ENCODE data around the gene NOM1. TPM values are rescaled to one million over a fixed set of nuclear protein-coding genes. Genes with fewer than 3 reads are reported as not detected.
A peak's percentile ranks its signal among the peaks of the same experiment; 100 is the strongest.

The NOM1 gene
- total RNA-seq, 1 donor, result 11.6 TPM

GRCh38 chr7:156985101-156985992 lies 35.8 kb downstream of the NOM1 start:
- Histone ChIP-seq H2AFZ (ENCODE audit: low read length) (no peak overlapping the region), H3K27me3 (ENCODE audit: insufficient read depth, low read length) (no peaks in the 10 kb centered on the region), H3K4me3 (ENCODE audit: insufficient read depth, low read length) (no peak overlapping the region), H4K20me1 (ENCODE audit: insufficient read depth, low read length) (no peaks in the 10 kb centered on the region), H3K4me1 (ENCODE audit: insufficient read depth, low read length) (no peaks in the 10 kb centered on the region), H3K79me2 (ENCODE audit: insufficient read depth, low read length) (no peaks in the 10 kb centered on the region), H3K36me3 (ENCODE audit: insufficient read depth, low read length) (no peaks in the 10 kb centered on the region), H3K9me3 (ENCODE audit: low read depth, low read length) (no peaks in the 10 kb centered on the region), H3K4me2 (ENCODE audit: insufficient read depth, low read length) (no peak overlapping the region), H3K27ac (ENCODE audit: low read depth, low read length) (no peak overlapping the region)
- no peak for TF ChIP-seq CTCF (IDR thresholded peaks at IDR 0.05; ENCODE audit: extremely low read depth, low read depth, low read length)
- DNase-seq (ENCODE audit: insufficient read length, low spot score, missing footprints), result no peak

- Histone ChIP-seq H3K4me3 (ENCODE audit: insufficient read depth, low read length) (no peak overlapping the region), H3K4me1 (ENCODE audit: insufficient read depth, low read length) (no peaks in the 10 kb centered on the region), H3K36me3 (ENCODE audit: insufficient read depth, low read length) (no peaks in the 10 kb centered on the region), H3K9me3 (ENCODE audit: low read depth, low read length) (no peaks in the 10 kb centered on the region), H3K79me2 (ENCODE audit: insufficient read depth, low read length) (no peaks in the 10 kb centered on the region), H4K20me1 (ENCODE audit: insufficient read depth, low read length) (no peaks in the 10 kb centered on the region), H3K27ac (ENCODE audit: low read depth, low read length) (no peak overlapping the region), H3K27me3 (ENCODE audit: insufficient read depth, low read length) (no peaks in the 10 kb centered on the region), H3K4me2 (ENCODE audit: insufficient read depth, low read length) (no peak overlapping the region), H2AFZ (ENCODE audit: low read length) (no peak overlapping the region)
- DNase-seq (ENCODE audit: insufficient read length, low spot score, missing footprints), result no peak
- no peak for TF ChIP-seq CTCF (IDR thresholded peaks at IDR 0.05; ENCODE audit: extremely low read depth, low read depth, low read length)
Observed at GRCh38 chr7:156986378-156986777, 36.9 kb downstream of the NOM1 start.

- Histone ChIP-seq H3K9me3 (ENCODE audit: low read depth, low read length) (no peaks in the 10 kb centered on the region), H4K20me1 (ENCODE audit: insufficient read depth, low read length) (no peaks in the 10 kb centered on the region), H2AFZ (ENCODE audit: low read length) (no peak overlapping the region), H3K4me3 (ENCODE audit: insufficient read depth, low read length) (no peak overlapping the region), H3K27ac (ENCODE audit: low read depth, low read length) (no peak overlapping the region), H3K79me2 (ENCODE audit: insufficient read depth, low read length) (no peaks in the 10 kb centered on the region), H3K36me3 (ENCODE audit: insufficient read depth, low read length) (no peaks in the 10 kb centered on the region), H3K4me2 (ENCODE audit: insufficient read depth, low read length) (no peak overlapping the region), H3K4me1 (ENCODE audit: insufficient read depth, low read length) (no peaks in the 10 kb centered on the region), H3K27me3 (ENCODE audit: insufficient read depth, low read length) (peaks cover 17% of the 10 kb centered on the region)
- TF ChIP-seq CTCF (IDR thresholded peaks at IDR 0.05; ENCODE audit: extremely low read depth, low read depth, low read length), result no peak
- peak; percentile 78 for DNase-seq (ENCODE audit: insufficient read length, low spot score, missing footprints)
Observed at GRCh38 chr7:156988343-156989185, 39.1 kb downstream of the NOM1 start.
